NK-92 (cell line): ENCODE results near the gene ZBTB22.
A peak's percentile ranks its signal among the peaks of the same experiment; 100 is the strongest.
"Not testable (repeated sequence)": the region's sequence is repeated elsewhere in the genome, so short reads cannot be mapped to it uniquely, and the experiment has no call there.

Experiments
- DNase-seq: peaks from one replicate; lab custom pipeline; 2025; ENCODE audit not compliant: unreplicated experiment; lab: John Stamatoyannopoulos, UW

The ZBTB22 gene, protein sequence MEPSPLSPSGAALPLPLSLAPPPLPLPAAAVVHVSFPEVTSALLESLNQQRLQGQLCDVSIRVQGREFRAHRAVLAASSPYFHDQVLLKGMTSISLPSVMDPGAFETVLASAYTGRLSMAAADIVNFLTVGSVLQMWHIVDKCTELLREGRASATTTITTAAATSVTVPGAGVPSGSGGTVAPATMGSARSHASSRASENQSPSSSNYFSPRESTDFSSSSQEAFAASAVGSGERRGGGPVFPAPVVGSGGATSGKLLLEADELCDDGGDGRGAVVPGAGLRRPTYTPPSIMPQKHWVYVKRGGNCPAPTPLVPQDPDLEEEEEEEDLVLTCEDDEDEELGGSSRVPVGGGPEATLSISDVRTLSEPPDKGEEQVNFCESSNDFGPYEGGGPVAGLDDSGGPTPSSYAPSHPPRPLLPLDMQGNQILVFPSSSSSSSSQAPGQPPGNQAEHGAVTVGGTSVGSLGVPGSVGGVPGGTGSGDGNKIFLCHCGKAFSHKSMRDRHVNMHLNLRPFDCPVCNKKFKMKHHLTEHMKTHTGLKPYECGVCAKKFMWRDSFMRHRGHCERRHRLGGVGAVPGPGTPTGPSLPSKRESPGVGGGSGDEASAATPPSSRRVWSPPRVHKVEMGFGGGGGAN

GRCh38 chr6:33317669-33318425 is at the start of gene ZBTB22:
Gene ZBTB22, minus strand, starts transcription at chr6:33317744. Its CDS starts 828 bp downstream, at chr6:33316916.
- peak; percentile 74 for DNase-seq

DNA sequence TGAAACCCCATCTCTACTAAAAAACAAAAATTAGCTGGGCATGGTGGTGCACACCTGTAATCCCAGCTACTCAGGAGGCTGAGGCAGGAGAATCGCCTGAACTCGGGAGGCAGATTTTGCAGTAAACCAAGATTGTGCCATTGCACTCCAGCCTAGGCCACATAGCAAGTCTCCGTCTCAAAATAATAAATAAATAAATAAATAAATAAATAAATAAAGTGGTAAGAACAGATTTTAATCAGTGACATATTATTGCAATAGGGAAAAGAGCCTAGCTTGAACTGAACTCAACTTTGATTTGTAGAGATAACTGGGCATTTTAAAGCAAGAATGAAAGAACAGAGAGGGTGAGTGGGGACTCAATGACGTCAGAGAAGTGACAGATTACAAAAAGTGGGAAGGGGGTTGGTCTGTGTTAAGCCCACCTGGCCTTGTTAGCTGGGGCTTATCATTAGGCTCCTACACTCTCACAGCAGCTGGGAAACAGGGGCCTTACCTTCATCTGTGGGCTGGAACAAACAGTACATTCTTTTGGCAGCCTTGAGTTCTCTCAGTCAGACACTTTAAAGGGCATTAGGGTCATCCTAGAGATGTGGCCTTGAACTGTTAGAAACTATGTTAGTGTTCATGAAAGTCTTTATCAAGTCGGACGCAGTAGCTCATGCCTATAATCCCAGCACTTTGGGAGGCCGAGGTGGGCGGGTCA is 49.6 kb upstream of the ZBTB22 start:
- DNase-seq = no peak

DNA sequence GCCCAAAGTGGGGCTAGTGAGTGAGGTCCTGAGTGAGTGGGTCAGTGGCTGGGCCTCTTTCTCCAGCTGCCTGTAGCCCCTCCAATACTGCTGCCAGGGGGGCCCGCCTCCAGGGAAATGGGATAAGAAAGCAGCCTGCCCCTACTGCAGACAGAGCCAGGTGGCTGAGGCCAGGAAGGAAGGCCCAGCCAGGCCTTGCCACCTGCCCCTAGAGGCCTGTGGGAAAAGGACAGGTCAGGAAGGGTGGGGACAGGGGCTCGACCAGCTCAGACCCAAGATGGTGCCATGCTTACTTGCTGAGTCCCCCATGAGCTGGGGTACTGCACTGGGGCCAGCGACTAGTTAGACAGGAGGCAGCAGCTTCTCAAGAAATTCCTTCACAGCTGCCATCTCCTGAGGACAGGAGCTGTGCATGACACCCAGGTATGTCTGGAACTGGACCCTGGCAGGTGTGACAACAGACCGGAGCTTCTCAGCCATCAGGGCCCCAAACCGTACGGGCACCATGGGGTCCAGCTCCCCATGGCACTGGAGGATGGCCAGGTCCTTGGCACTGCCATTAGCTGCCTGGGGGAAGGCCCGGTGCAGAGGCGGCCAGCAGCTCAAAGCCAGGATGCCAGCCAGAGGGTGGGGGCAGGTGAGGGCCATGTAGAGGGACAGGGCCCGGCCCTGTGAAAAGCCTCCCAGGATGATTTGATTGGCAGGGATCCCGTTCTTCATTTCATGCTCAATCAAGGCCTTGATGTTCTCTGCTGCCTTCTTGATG is 47.8 kb upstream of the ZBTB22 start:
- not testable (repeated sequence) for DNase-seq

DNA sequence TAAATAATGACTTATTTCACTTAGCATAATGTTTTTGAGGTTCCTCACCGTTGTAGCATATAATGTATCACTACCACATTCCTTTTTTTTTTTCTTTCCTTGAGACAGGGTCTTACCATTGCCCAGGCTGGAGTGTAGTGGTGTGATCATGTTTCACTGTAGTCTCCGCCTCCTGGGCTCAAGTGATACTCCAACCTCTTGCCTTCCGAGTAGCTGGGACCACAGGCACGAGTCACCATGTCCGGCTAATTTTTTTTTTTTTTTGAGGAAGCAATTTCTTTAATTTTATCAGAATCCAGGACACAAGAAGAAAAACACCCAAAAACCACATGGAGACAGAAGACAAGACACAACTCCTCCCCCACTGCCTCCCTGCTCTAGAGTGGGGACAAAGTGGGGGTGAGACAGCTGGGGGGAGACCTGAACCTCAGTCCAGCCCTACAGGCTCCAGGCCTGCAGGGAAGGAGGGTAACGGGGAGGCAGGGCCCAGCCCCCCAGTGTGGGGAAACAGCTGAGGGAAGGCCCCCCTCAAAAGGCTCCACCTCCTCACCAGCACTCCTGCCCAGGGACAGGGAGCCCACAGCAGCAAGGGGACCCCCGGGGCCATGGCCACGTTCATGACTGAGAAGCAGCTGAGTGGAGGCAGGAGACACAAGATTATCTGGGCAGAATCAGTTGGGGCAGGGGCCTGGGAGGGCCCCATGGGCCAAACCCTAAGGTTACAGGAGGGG is 47.1 kb upstream of the ZBTB22 start:
- DNase-seq = not testable (repeated sequence)

- DNase-seq = not testable (repeated sequence)
Observed at GRCh38 chr6:33363486-33363885, 45.9 kb upstream of the ZBTB22 start.

DNA sequence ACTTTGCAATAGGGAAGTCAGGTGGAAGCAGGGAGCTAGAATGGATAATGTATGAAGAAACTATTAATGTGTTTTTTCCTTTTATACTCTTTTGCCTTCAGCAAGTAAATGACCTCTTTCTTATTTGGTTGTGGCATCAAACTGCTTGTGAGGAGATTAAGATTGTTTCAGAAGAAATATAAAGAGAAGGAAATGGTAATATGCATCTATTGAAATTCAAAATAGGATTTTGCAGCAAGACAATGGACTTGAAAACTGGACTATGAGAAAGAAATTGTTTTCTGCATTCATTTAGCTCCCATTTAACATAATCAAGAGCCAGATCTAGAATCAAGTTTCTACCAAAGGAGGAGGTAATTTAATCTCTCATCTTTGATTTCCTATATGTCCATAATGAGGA is 41.8 kb upstream of the ZBTB22 start:
- no peak for DNase-seq

DNA sequence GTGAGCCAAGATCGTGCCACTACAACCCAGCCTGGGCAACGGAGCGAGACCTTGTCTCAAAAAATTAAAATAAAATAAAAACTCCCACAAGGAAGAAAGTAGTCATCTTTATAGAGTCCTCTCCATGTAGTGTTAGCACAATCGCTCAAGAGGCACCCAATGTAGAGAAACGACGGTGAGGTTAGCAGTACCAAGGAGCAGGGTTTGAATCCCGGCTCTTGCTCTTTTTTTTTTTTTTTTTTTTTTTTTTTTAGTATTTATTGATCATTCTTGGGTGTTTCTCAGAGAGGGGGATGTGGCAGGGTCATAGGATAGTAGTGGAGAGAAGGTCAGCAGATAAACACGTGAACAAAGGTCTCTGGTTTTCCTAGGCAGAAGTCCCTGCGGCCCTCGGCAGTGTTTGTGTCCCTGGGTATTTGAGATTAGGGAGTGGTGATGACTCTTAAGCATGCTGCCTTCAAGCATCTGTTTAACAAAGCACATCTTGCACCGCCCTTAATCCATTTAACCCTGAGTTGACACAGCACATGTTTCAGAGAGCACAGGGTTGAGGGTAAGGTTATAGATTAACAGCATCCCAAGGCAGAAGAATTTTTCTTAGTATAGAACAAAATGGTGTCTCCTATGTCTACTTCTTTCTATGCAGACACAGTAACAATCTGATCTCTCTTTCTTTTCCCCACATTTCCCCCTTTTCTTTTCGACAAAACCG is 39.8 kb upstream of the ZBTB22 start:
- not testable (repeated sequence) for DNase-seq

GRCh38 chr6:33356295-33356694 is 38.8 kb upstream of the ZBTB22 start:
- DNase-seq = no peak

GRCh38 chr6:33355860-33356259 is 38.3 kb upstream of the ZBTB22 start:
- DNase-seq = not testable (repeated sequence)

GRCh38 chr6:33347816-33348215 is 30.3 kb upstream of the ZBTB22 start:
- no peak for DNase-seq

DNA sequence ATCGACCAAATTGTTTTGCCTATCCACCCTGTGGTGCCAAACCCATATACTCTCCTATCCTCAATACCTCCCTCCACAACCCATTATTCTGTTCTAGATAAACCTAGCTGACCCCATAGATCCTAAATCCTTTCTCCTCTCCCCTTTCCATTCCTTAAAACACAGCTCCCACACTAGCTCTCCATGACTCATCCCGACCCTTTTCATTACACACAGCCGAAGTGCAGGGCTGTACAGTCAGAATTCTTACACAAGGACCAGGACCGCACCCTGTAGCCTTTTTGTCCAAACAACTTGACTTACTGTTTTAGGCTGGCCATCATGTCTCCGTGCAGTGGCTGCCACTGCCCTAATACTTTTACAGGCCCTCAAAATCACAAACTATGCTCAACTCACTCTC is 29.4 kb upstream of the ZBTB22 start:
- DNase-seq = not testable (repeated sequence)

GRCh38 chr6:33344701-33345697 is 27.5 kb upstream of the ZBTB22 start:
- no peak for DNase-seq

DNA sequence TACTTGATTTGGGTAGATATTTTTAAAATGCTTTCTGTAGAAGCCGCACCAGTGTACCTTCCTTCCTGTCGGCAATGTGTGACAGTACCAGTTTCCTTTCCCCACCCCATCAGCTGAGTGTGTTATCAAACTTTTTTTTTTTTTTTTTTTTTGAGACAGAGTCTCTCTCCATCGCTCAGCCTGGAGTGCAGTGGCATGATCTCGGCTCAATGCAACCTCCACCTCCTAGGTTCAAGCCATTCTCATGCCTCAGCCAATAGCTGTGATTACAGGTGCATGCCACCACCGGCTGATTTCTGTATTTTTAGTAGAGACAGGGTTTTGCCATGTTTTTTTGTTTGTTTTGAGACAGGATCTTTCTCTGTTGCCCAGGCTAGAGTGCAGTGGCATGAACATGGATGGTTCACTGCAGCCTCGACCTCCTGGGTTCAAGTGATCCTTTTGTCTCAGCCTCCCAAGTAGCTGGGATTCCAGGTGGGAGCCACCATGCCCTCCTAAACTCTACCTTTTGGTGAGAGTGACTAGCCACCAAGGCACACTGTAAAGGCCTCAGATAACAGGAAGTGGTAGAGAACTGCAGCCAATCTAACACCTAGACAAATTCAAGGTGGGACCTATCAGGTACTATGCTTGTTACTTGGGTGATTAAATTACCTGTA is 26.5 kb upstream of the ZBTB22 start:
- no peak for DNase-seq

- not testable (repeated sequence) for DNase-seq
Observed at GRCh38 chr6:33343606-33343952, 26.0 kb upstream of the ZBTB22 start.

DNA sequence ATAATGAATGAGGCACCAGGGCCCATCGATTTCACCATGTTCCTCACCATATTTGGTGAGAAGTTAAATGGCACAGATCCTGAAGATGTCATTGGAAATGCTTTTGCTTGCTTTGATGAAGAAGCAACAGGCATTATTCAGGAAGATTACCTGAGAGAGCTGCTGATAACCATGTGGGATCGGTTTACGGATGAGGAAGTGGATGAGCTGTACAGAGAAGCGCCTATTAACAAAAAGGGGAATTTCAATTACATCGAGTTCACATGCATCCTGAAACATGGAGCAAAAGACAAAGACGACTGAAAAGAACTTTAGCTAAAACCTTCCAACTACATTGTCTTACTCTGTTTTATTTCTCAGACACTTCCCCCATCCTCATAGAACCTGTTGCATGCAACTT is 21.6 kb upstream of the ZBTB22 start:
- no peak for DNase-seq

DNA sequence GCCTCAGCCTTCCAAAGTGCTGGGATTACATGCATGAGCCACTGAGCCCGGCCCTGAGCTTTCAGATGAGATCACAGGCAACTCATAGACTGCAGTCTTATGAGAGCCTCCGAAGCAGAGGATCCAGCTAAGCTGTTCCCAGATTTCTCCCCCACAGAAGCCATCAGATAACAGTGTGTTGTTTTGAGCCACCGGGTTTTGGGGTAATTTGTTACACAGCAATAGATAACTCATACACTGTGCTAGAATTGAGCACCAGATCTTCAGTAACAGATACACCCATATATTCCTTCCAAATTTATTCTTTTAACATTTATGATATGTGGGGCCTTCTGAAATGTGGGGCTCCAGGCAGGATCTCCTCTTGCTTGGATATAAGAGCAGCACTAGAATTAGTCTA is 19.0 kb upstream of the ZBTB22 start:
- DNase-seq = no peak

- no peak for DNase-seq
Observed at GRCh38 chr6:33335916-33336315, 18.4 kb upstream of the ZBTB22 start.
